ENCODE data around the gene KDM4E.

GRCh38 chr11:94997437-94997836, 27.6 kb upstream of the KDM4E start:
- TF ChIP-seq POLR2AphosphoS5 (IDR thresholded peaks at IDR 0.05; ENCODE audit: low read depth, low read length) (no peak), FOXP2 (optimal IDR thresholded peaks at IDR 0.05; ENCODE audit: borderline replicate concordance, extremely low read depth, extremely low read length, insufficient read depth) (no peak), TAF1 (IDR thresholded peaks at IDR 0.05; ENCODE audit: borderline replicate concordance, insufficient read depth, low read length) (no peak)
